ENCODE measurements around the gene CSNK1D.

Gene CSNK1D

GRCh38 chr17:82247182-82247823 is 26.2 kb downstream of the CSNK1D start:
- Histone ChIP-seq H3K4me1 (ENCODE audit: control insufficient read depth, insufficient read depth, low read length) (no peaks in the 10 kb centered on the region; the same call in 1 of the 2 replicates), H3K36me3 (ENCODE audit: control insufficient read depth, insufficient read depth, low read length) (peaks cover 100% of the 10 kb centered on the region), H3K27ac (ENCODE audit: low read depth, low read length) (no peak overlapping the region; the same call in 1 of the 2 replicates), H3K4me3 (ENCODE audit: low read depth, low read length) (no peak overlapping the region), H3K9ac (ENCODE audit: low read length) (no peak overlapping the region), H3K27me3 (ENCODE audit: control insufficient read depth, insufficient read depth, low read length) (no peaks in the 10 kb centered on the region), H3K9me3 (ENCODE audit: control insufficient read depth, insufficient read depth, low read depth, low read length) (no peaks in the 10 kb centered on the region)

- Histone ChIP-seq H3K4me1 (ENCODE audit: control insufficient read depth, insufficient read depth, low read length) (no peaks in the 10 kb centered on the region; the same call in 1 of the 2 replicates), H3K9ac (ENCODE audit: low read length) (no peak overlapping the region), H3K9me3 (ENCODE audit: control insufficient read depth, insufficient read depth, low read depth, low read length) (no peaks in the 10 kb centered on the region), H3K27me3 (ENCODE audit: control insufficient read depth, insufficient read depth, low read length) (no peaks in the 10 kb centered on the region), H3K27ac (ENCODE audit: low read depth, low read length) (no peak overlapping the region; the same call in 1 of the 2 replicates), H3K4me3 (ENCODE audit: low read depth, low read length) (no peak overlapping the region), H3K36me3 (ENCODE audit: control insufficient read depth, insufficient read depth, low read length) (peaks cover 98% of the 10 kb centered on the region)
Measured at GRCh38 chr17:82246365-82247181, 26.9 kb downstream of the CSNK1D start.

- H3K4me3 ChIP-seq (ENCODE audit: low read depth, low read length): no peak overlapping the region
- H3K9me3 ChIP-seq (ENCODE audit: control insufficient read depth, insufficient read depth, low read depth, low read length): no peaks in the 10 kb centered on the region
- no peaks in the 10 kb centered on the region; the same call in 1 of the 2 replicates for H3K4me1 ChIP-seq (ENCODE audit: control insufficient read depth, insufficient read depth, low read length)
- peaks cover 98% of the 10 kb centered on the region for H3K36me3 ChIP-seq (ENCODE audit: control insufficient read depth, insufficient read depth, low read length)
- H3K27me3 ChIP-seq (ENCODE audit: control insufficient read depth, insufficient read depth, low read length): no peaks in the 10 kb centered on the region
- no peak overlapping the region for H3K9ac ChIP-seq (ENCODE audit: low read length)
- no peak overlapping the region for H3K27ac ChIP-seq (ENCODE audit: low read depth, low read length)
Measured at GRCh38 chr17:82246040-82246364, 27.5 kb downstream of the CSNK1D start.

GRCh38 chr17:82245134-82246039 is 28.1 kb downstream of the CSNK1D start:
- no peaks in the 10 kb centered on the region for H3K27me3 ChIP-seq (ENCODE audit: control insufficient read depth, insufficient read depth, low read length)
- peaks cover 98% of the 10 kb centered on the region for H3K36me3 ChIP-seq (ENCODE audit: control insufficient read depth, insufficient read depth, low read length)
- H3K27ac ChIP-seq (ENCODE audit: low read depth, low read length): no peak overlapping the region
- H3K4me3 ChIP-seq (ENCODE audit: low read depth, low read length): no peak overlapping the region
- H3K4me1 ChIP-seq (ENCODE audit: control insufficient read depth, insufficient read depth, low read length): no peaks in the 10 kb centered on the region; the same call in 1 of the 2 replicates
- H3K9ac ChIP-seq (ENCODE audit: low read length): no peak overlapping the region
- H3K9me3 ChIP-seq (ENCODE audit: control insufficient read depth, insufficient read depth, low read depth, low read length): no peaks in the 10 kb centered on the region

- no peak overlapping the region for H3K27ac ChIP-seq (ENCODE audit: low read depth, low read length)
- H3K27me3 ChIP-seq (ENCODE audit: control insufficient read depth, insufficient read depth, low read length): no peaks in the 10 kb centered on the region
- H3K4me1 ChIP-seq (ENCODE audit: control insufficient read depth, insufficient read depth, low read length): no peaks in the 10 kb centered on the region; the same call in 1 of the 2 replicates
- no peaks in the 10 kb centered on the region for H3K9me3 ChIP-seq (ENCODE audit: control insufficient read depth, insufficient read depth, low read depth, low read length)
- no peak overlapping the region for H3K4me3 ChIP-seq (ENCODE audit: low read depth, low read length)
- H3K9ac ChIP-seq (ENCODE audit: low read length): no peak overlapping the region
- H3K36me3 ChIP-seq (ENCODE audit: control insufficient read depth, insufficient read depth, low read length): peaks cover 98% of the 10 kb centered on the region
Measured at GRCh38 chr17:82244413-82245133, 28.9 kb downstream of the CSNK1D start.

- peaks cover 94% of the 10 kb centered on the region for H3K36me3 ChIP-seq (ENCODE audit: control insufficient read depth, insufficient read depth, low read length)
- no peak overlapping the region for H3K27ac ChIP-seq (ENCODE audit: low read depth, low read length)
- peaks cover 1% of the 10 kb centered on the region; the same call in 1 of the 2 replicates for H3K4me1 ChIP-seq (ENCODE audit: control insufficient read depth, insufficient read depth, low read length)
- no peaks in the 10 kb centered on the region for H3K27me3 ChIP-seq (ENCODE audit: control insufficient read depth, insufficient read depth, low read length)
- no peak overlapping the region for H3K9ac ChIP-seq (ENCODE audit: low read length)
- no peak overlapping the region for H3K4me3 ChIP-seq (ENCODE audit: low read depth, low read length)
- no peaks in the 10 kb centered on the region for H3K9me3 ChIP-seq (ENCODE audit: control insufficient read depth, insufficient read depth, low read depth, low read length)
Measured at GRCh38 chr17:82243648-82244412, 29.7 kb downstream of the CSNK1D start.

GRCh38 chr17:82242977-82243647 is 30.4 kb downstream of the CSNK1D start:
- no peak overlapping the region for H3K9ac ChIP-seq (ENCODE audit: low read length)
- H3K9me3 ChIP-seq (ENCODE audit: control insufficient read depth, insufficient read depth, low read depth, low read length): no peaks in the 10 kb centered on the region
- no peaks in the 10 kb centered on the region for H3K27me3 ChIP-seq (ENCODE audit: control insufficient read depth, insufficient read depth, low read length)
- peaks cover 93% of the 10 kb centered on the region for H3K36me3 ChIP-seq (ENCODE audit: control insufficient read depth, insufficient read depth, low read length)
- H3K4me1 ChIP-seq (ENCODE audit: control insufficient read depth, insufficient read depth, low read length): peaks cover 7% of the 10 kb centered on the region; the same call in 1 of the 2 replicates
- H3K4me3 ChIP-seq (ENCODE audit: low read depth, low read length): no peak overlapping the region
- H3K27ac ChIP-seq (ENCODE audit: low read depth, low read length): no peak overlapping the region

- no peak overlapping the region for H3K27ac ChIP-seq (ENCODE audit: low read depth, low read length)
Measured at GRCh38 chr17:82242698-82242976, 30.9 kb downstream of the CSNK1D start.

GRCh38 chr17:82241926-82242697 is 31.4 kb downstream of the CSNK1D start:
- no peak overlapping the region for H3K4me3 ChIP-seq (ENCODE audit: low read depth, low read length)
- H3K9me3 ChIP-seq (ENCODE audit: control insufficient read depth, insufficient read depth, low read depth, low read length): no peaks in the 10 kb centered on the region
- H3K36me3 ChIP-seq (ENCODE audit: control insufficient read depth, insufficient read depth, low read length): peaks cover 90% of the 10 kb centered on the region
- H3K27ac ChIP-seq (ENCODE audit: low read depth, low read length): no peak overlapping the region
- peaks cover 9% of the 10 kb centered on the region; the same call in 1 of the 2 replicates for H3K4me1 ChIP-seq (ENCODE audit: control insufficient read depth, insufficient read depth, low read length)
- H3K27me3 ChIP-seq (ENCODE audit: control insufficient read depth, insufficient read depth, low read length): no peaks in the 10 kb centered on the region
- H3K9ac ChIP-seq (ENCODE audit: low read length): no peak overlapping the region

More at GRCh38 chr17:82242698-82242976, 30.9 kb downstream of the CSNK1D start:
- peaks cover 91% of the 10 kb centered on the region for H3K36me3 ChIP-seq (ENCODE audit: control insufficient read depth, insufficient read depth, low read length)
- no peaks in the 10 kb centered on the region for H3K27me3 ChIP-seq (ENCODE audit: control insufficient read depth, insufficient read depth, low read length)
- no peaks in the 10 kb centered on the region for H3K9me3 ChIP-seq (ENCODE audit: control insufficient read depth, insufficient read depth, low read depth, low read length)
- H3K9ac ChIP-seq (ENCODE audit: low read length): no peak overlapping the region
- H3K4me1 ChIP-seq (ENCODE audit: control insufficient read depth, insufficient read depth, low read length): peaks cover 7% of the 10 kb centered on the region; the same call in 1 of the 2 replicates
- no peak overlapping the region for H3K4me3 ChIP-seq (ENCODE audit: low read depth, low read length)
